K562 (cell line): Measurements from ENCODE around the gene PAQR4. TPM values are rescaled to one million over a fixed set of nuclear protein-coding genes. Genes with fewer than 3 reads are reported as not detected.

Source experiments
- DIDO1 ChIP-seq: fragments of 450-650 bp; IDR thresholded peaks from 2 replicates; pipeline ENCODE4 v1.6.1; 2016; ENCODE audit warnings: low read depth, missing biosample characterization, missing genetic modification characterization
- FIP1L1 ChIP-seq: fragments of 200-400 bp; formaldehyde crosslinking; IDR thresholded peaks from 2 replicates; pipeline ENCODE4 v1.6.1; 2018; ENCODE audit warnings: mild to moderate bottlenecking, low read depth, low read length; ENCODE audit not compliant: poor library complexity, severe bottlenecking
- GTF2F1 ChIP-seq: IDR thresholded peaks from 2 replicates; pipeline ENCODE4 v1.6.1; 2011; ENCODE audit warnings: low read depth, low read length, improper control_type of control experiment
- HDAC3 ChIP-seq: fragments of 450-650 bp; IDR thresholded peaks from 2 replicates; pipeline ENCODE4 v1.6.1; 2018; ENCODE audit warnings: borderline replicate concordance, mild to moderate bottlenecking, moderate library complexity; ENCODE audit not compliant: partially characterized antibody
- HNRNPUL1 ChIP-seq: fragments of 200-400 bp; formaldehyde crosslinking; IDR thresholded peaks from 2 replicates; pipeline ENCODE4 v1.6.1; 2017; ENCODE audit warnings: low read length
- OTX1 ChIP-seq: fragments of 450-650 bp; formaldehyde crosslinking; IDR thresholded peaks from 2 replicates; pipeline ENCODE4 v1.4.0; 2022; ENCODE audit warnings: mild to moderate bottlenecking
- PHF21A ChIP-seq: fragments of 450-650 bp; IDR thresholded peaks from 2 replicates; pipeline ENCODE4 v1.6.1; 2017; ENCODE audit warnings: low read depth, borderline replicate concordance
- POLR3A ChIP-seq: IDR thresholded peaks from 2 replicates; pipeline ENCODE4 v1.6.1; 2011; ENCODE audit warnings: borderline replicate concordance, mild to moderate bottlenecking, moderate library complexity; ENCODE audit not compliant: insufficient read length, insufficient read depth; ENCODE audit errors: extremely low read depth
- RHOXF2B ChIP-seq: fragments of 250-450 bp; sonication (Bioruptor Pico); conservative IDR thresholded peaks from 2 replicates; pipeline ENCODE4 v1.5.1; 2021
- RNF2 ChIP-seq: sonication (generic); IDR thresholded peaks from 2 replicates; pipeline ENCODE4 v1.6.1; 2016
- SIX5 ChIP-seq, 2 experiments: IDR thresholded peaks; 2 replicates each; pipeline ENCODE4 v1.6.1; 2011; ENCODE audit warnings: low read length in 2 of 2, borderline replicate concordance in 1 of 2, low read depth in 1 of 2, mild to moderate bottlenecking in 1 of 2, moderate library complexity in 1 of 2; ENCODE audit not compliant: insufficient read depth in 1 of 2
- SRSF3 ChIP-seq: fragments of 200-400 bp; formaldehyde crosslinking; IDR thresholded peaks from 2 replicates; pipeline ENCODE4 v1.6.1; 2016; ENCODE audit warnings: mild to moderate bottlenecking, low read length, moderate library complexity; ENCODE audit not compliant: insufficient read depth
- TEAD1 ChIP-seq, 2 experiments: fragments of 450-650 bp in 1 of 2; sonication (generic) in 1 of 2; formaldehyde crosslinking; IDR thresholded peaks; 2 replicates each; pipeline versions ENCODE4 v1.4.0 to v1.8.0; 2020 to 2022; ENCODE audit warnings: mild to moderate bottlenecking in 2 of 2, missing genetic modification reagents in 1 of 2
- ZBTB1 ChIP-seq: sonication (generic); formaldehyde crosslinking; IDR thresholded peaks from 2 replicates; pipeline ENCODE4 v1.8.1; 2023; ENCODE audit warnings: missing genetic modification reagents, low read depth, mild to moderate bottlenecking, borderline replicate concordance
- ZFPM2 ChIP-seq: fragments of 250-450 bp; sonication (Bioruptor Pico); IDR thresholded peaks from 2 replicates; pipeline ENCODE4 v1.5.1; 2022; ENCODE audit warnings: mild to moderate bottlenecking
- ZNF696 ChIP-seq: fragments of 250-450 bp; sonication (Bioruptor Pico); conservative IDR thresholded peaks from 2 replicates; pipeline ENCODE4 v1.4.0; 2020; ENCODE audit warnings: mild to moderate bottlenecking, moderate library complexity
- polyA plus RNA-seq, 8 experiments: library from polyadenylated mRNA; depleted of rRNA in 4 of 8; stranded (reverse) in 5 of 8; unstranded in 3 of 8; fragments of >200 nt; fragmentation: Nextera tagmentation in 2 of 8; fragmentation: Illumina TruSeq in 1 of 8; extraction: Ambion mirVana in 2 of 8; extraction: Trizol in 1 of 8; gene quantifications; 2 replicates each; pipeline versions ENCODE4 v1.2.1 to v1.2.3, GENCODE V29; 2011 to 2014; ENCODE audit warnings: inconsistent platforms in 1 of 8, missing spikeins in 1 of 8
- total RNA-seq, 7 experiments: library from RNA; depleted of rRNA in 6 of 7; stranded (reverse); fragments of >200 nt in 6 of 7; fragmentation: Illumina TruSeq in 2 of 7; extraction: Trizol in 2 of 7; gene quantifications; 2 replicates each; pipeline versions ENCODE4 v1.2.1 to v1.2.3, GENCODE V29; 2011 to 2021; ENCODE audit warnings: low replicate concordance in 1 of 7
- TF ChIP-seq, protein P1 (sequence below): fragments of 250-450 bp; sonication (Bioruptor Pico); IDR thresholded peaks from 2 replicates; pipeline ENCODE4 v1.8.0; 2021; ENCODE audit warnings: borderline replicate concordance, mild to moderate bottlenecking, moderate library complexity; ENCODE audit not compliant: poor library complexity, severe bottlenecking
- TF ChIP-seq, protein P2 (sequence below): fragments of 450-650 bp; IDR thresholded peaks from 2 replicates; pipeline ENCODE4 v1.7.1; 2018; ENCODE audit warnings: mild to moderate bottlenecking, low read depth; ENCODE audit not compliant: partially characterized antibody
- TF ChIP-seq, protein P3 (sequence below): fragments of 450-650 bp; IDR thresholded peaks from one replicate; pipeline ENCODE4 v1.6.1; 2018; ENCODE audit warnings: mild to moderate bottlenecking, moderate library complexity; ENCODE audit not compliant: partially characterized antibody
- TF ChIP-seq, protein P4 (sequence below): sonication (generic); formaldehyde crosslinking; IDR thresholded peaks from 2 replicates; pipeline ENCODE4 v1.8.0; 2022; ENCODE audit warnings: mild to moderate bottlenecking, missing genetic modification reagents, borderline replicate concordance

PAQR4 gene
- total and polyA plus RNA-seq, 9 of the 15 experiments (the other 6 are each of a cell fraction or from before 2014, with no cell fraction given): 0.62 to 40.4 (median 19.5) TPM

DNA sequence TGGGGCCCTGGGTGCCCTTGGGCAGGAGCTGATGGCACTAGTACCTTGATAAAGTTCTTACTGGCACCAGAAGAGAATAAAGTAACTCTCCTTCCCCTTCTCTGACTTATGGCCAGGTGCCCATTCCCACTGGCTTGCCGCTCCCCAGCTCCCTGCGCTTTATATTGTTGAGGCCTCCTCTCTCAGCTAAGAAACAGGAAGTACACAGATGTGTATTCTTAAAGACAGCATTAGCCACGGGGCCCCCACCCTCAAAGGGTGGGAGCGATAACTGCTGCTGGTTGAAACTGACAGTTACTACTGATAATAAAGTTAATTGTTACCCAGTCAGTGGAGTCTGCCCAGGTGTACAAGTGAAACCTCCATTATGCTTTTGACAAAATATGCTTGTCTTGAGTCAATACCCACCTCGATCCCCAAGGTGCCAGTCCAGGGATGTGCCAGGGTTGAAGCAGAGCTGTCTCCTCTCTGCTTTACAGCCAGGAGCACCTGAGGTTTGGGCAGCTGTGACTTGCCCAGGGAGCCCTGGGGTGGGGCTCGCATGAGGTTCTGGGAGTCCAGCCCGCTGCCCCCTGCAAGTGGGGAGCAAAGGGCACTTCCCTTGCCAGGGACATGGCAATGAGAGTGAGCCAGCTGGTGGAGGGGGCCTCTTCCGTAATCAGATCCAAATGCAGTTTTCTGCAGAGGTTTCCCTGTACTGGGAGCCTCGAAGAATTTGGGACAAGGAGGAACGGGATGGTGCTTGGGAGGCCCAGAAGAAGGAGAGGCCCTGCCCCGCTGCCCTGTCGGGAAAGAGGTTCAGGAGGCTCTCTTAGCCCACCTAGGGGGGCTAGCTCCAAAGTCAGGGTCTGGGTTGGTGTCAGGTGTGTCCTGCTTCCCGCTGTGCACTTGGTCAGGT is 38.2 kb downstream of the PAQR4 start (continued):
- no peak for TF ChIP-seq DIDO1 (tag)
- no peak for TF ChIP-seq HNRNPUL1
- TF ChIP-seq, protein P1, sequence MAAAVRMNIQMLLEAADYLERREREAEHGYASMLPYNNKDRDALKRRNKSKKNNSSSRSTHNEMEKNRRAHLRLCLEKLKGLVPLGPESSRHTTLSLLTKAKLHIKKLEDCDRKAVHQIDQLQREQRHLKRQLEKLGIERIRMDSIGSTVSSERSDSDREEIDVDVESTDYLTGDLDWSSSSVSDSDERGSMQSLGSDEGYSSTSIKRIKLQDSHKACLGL (CRISPR knock-in tag): no peak
- no peak for TF ChIP-seq OTX1
- TF ChIP-seq ZFPM2 (CRISPR knock-in tag): no peak
- TF ChIP-seq GTF2F1: no peak
- TF ChIP-seq TEAD1 (CRISPR knock-in tag; IDR thresholded peaks at IDR 0.05): no peak
- TF ChIP-seq FIP1L1: no peak
- TF ChIP-seq RNF2: peak; percentile 43; the same call in 1 of the 2 replicates
- TF ChIP-seq ZBTB1 (CRISPR knock-in tag): peak; percentile 38; the same call in 1 of the 2 replicates
- no peak for TF ChIP-seq SRSF3
- TF ChIP-seq RHOXF2B (CRISPR knock-in tag): no peak
- TF ChIP-seq ZNF696 (CRISPR knock-in tag): no peak
- TF ChIP-seq, protein P2, sequence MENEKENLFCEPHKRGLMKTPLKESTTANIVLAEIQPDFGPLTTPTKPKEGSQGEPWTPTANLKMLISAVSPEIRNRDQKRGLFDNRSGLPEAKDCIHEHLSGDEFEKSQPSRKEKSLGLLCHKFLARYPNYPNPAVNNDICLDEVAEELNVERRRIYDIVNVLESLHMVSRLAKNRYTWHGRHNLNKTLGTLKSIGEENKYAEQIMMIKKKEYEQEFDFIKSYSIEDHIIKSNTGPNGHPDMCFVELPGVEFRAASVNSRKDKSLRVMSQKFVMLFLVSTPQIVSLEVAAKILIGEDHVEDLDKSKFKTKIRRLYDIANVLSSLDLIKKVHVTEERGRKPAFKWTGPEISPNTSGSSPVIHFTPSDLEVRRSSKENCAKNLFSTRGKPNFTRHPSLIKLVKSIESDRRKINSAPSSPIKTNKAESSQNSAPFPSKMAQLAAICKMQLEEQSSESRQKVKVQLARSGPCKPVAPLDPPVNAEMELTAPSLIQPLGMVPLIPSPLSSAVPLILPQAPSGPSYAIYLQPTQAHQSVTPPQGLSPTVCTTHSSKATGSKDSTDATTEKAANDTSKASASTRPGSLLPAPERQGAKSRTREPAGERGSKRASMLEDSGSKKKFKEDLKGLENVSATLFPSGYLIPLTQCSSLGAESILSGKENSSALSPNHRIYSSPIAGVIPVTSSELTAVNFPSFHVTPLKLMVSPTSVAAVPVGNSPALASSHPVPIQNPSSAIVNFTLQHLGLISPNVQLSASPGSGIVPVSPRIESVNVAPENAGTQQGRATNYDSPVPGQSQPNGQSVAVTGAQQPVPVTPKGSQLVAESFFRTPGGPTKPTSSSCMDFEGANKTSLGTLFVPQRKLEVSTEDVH: no peak
- TF ChIP-seq, protein P3, sequence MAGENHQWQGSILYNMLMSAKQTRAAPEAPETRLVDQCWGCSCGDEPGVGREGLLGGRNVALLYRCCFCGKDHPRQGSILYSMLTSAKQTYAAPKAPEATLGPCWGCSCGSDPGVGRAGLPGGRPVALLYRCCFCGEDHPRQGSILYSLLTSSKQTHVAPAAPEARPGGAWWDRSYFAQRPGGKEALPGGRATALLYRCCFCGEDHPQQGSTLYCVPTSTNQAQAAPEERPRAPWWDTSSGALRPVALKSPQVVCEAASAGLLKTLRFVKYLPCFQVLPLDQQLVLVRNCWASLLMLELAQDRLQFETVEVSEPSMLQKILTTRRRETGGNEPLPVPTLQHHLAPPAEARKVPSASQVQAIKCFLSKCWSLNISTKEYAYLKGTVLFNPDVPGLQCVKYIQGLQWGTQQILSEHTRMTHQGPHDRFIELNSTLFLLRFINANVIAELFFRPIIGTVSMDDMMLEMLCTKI: no peak
- TF ChIP-seq POLR3A: no peak
- TF ChIP-seq HDAC3: no peak
- no peak for TF ChIP-seq SIX5 (IDR thresholded peaks at IDR 0.05; ENCODE audit: borderline replicate concordance in 1 of 2, insufficient read depth in 1 of 2, low read depth in 1 of 2, low read length in 2 of 2)
- TF ChIP-seq, protein P4, sequence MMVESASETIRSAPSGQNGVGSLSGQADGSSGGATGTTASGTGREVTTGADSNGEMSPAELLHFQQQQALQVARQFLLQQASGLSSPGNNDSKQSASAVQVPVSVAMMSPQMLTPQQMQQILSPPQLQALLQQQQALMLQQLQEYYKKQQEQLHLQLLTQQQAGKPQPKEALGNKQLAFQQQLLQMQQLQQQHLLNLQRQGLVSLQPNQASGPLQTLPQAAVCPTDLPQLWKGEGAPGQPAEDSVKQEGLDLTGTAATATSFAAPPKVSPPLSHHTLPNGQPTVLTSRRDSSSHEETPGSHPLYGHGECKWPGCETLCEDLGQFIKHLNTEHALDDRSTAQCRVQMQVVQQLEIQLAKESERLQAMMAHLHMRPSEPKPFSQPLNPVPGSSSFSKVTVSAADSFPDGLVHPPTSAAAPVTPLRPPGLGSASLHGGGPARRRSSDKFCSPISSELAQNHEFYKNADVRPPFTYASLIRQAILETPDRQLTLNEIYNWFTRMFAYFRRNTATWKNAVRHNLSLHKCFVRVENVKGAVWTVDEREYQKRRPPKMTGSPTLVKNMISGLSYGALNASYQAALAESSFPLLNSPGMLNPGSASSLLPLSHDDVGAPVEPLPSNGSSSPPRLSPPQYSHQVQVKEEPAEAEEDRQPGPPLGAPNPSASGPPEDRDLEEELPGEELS (CRISPR knock-in tag): no peak
- TF ChIP-seq PHF21A: no peak
